GM19372 (cell line): ENCODE data around the gene NOX3.
A peak's percentile ranks its signal among the peaks of the same experiment; 100 is the strongest.

Experiments
- ATAC-seq: cut with Tn5 transposase; IDR thresholded peaks from one replicate; pipeline ENCODE4 v1.9.1; 2021; ENCODE audit warnings: mild to moderate bottlenecking, low read depth, moderate library complexity; ENCODE audit not compliant: unreplicated experiment

Gene NOX3

GRCh38 chr6:155436981-155437749 lies 18.5 kb downstream of the NOX3 start:
- no peak for ATAC-seq

- ATAC-seq, result no peak
Measured at GRCh38 chr6:155434829-155435423, 20.7 kb downstream of the NOX3 start.

- no peak for ATAC-seq
Measured at GRCh38 chr6:155434096-155434495, 21.5 kb downstream of the NOX3 start.

- no peak for ATAC-seq
Measured at GRCh38 chr6:155432293-155432692, 23.3 kb downstream of the NOX3 start.

- no peak for ATAC-seq
Measured at GRCh38 chr6:155429321-155429893, 26.2 kb downstream of the NOX3 start.

- ATAC-seq, result no peak
Measured at GRCh38 chr6:155426408-155426945, 29.2 kb downstream of the NOX3 start.

- ATAC-seq, result no peak
Measured at GRCh38 chr6:155424181-155424580, 31.5 kb downstream of the NOX3 start.

GRCh38 chr6:155422635-155423034 lies 33.0 kb downstream of the NOX3 start:
- ATAC-seq, result no peak

- no peak for ATAC-seq
Measured at GRCh38 chr6:155420492-155420891, 35.1 kb downstream of the NOX3 start.

- ATAC-seq, result no peak
Measured at GRCh38 chr6:155419161-155419560, 36.5 kb downstream of the NOX3 start.

GRCh38 chr6:155418017-155418761 lies 37.5 kb downstream of the NOX3 start:
- ATAC-seq, result peak; percentile 63

GRCh38 chr6:155417454-155417853 lies 38.2 kb downstream of the NOX3 start:
- no peak for ATAC-seq

- ATAC-seq, result no peak
Measured at GRCh38 chr6:155415953-155416352, 39.7 kb downstream of the NOX3 start.

GRCh38 chr6:155414049-155414448 lies 41.6 kb downstream of the NOX3 start:
- no peak for ATAC-seq

GRCh38 chr6:155412335-155412734 lies 43.3 kb downstream of the NOX3 start:
- ATAC-seq, result no peak

GRCh38 chr6:155411154-155412052 lies 44.2 kb downstream of the NOX3 start:
- no peak for ATAC-seq

GRCh38 chr6:155409391-155409790 lies 46.2 kb downstream of the NOX3 start:
- ATAC-seq, result no peak

GRCh38 chr6:155408981-155409380 lies 46.7 kb downstream of the NOX3 start:
- no peak for ATAC-seq

GRCh38 chr6:155408231-155408630 lies 47.4 kb downstream of the NOX3 start:
- no peak for ATAC-seq

GRCh38 chr6:155406801-155407200 lies 48.8 kb downstream of the NOX3 start:
- no peak for ATAC-seq
